H1 (cell line): ENCODE results near the gene UVRAG. TPM values are rescaled to one million over a fixed set of nuclear protein-coding genes. Genes with fewer than 3 reads are reported as not detected.

ENCODE experiments used
- EP300 ChIP-seq, 2 experiments: IDR thresholded peaks; 1 replicate in 1 of 2; 2 replicates in 1 of 2; pipeline ENCODE4 v1.6.1; 2011 to 2012; ENCODE audit warnings: low read depth in 2 of 2, low read length in 2 of 2, mild to moderate bottlenecking in 2 of 2, borderline replicate concordance in 1 of 2, inconsistent platforms in 1 of 2, moderate library complexity in 1 of 2
- SUZ12 ChIP-seq: fragments of 200-600 bp; sonication (generic); IDR thresholded peaks from 2 replicates; pipeline ENCODE4 v1.6.1; 2012; ENCODE audit warnings: mild to moderate bottlenecking, inconsistent platforms, low read length, moderate library complexity, mixed read lengths
- USF2 ChIP-seq: IDR thresholded peaks from 2 replicates; pipeline ENCODE4 v1.6.1; 2011; ENCODE audit warnings: low read length, improper control_type of control experiment
- polyA plus RNA-seq, 7 experiments: library from polyadenylated mRNA; depleted of rRNA in 3 of 7; stranded (reverse) in 5 of 7; unstranded in 2 of 7; fragments of >200 nt in 5 of 7; fragments of 200-250 nt in 2 of 7; gene quantifications; 1 replicate in 5 of 7; 2 replicates in 1 of 7; 4 replicates in 1 of 7; pipeline versions ENCODE4 v1.2.1 to v1.2.3, GENCODE V29; 2011 to 2013; ENCODE audit warnings: missing spikeins in 2 of 7, mixed read lengths in 2 of 7
- total RNA-seq: library from RNA; stranded (reverse); fragmentation: NEBNext Ultra II Directional; extraction: Animal tissue kit (Norgen Biotek cat#: 25700); gene quantifications from 2 replicates; pipeline ENCODE4 v1.2.1, GENCODE V29; 2021

The UVRAG gene
- total and polyA plus RNA-seq, 2 of the 8 experiments (the other 6 are each of a cell fraction or from before 2014, with no cell fraction given), result 5.5 to 14.7 TPM

GRCh38 chr11:76164861-76165751 is 350.1 kb downstream of the UVRAG start (continued):
- no peak for TF ChIP-seq USF2
- no peak for TF ChIP-seq SUZ12
- TF ChIP-seq EP300 (IDR thresholded peaks at IDR 0.05; ENCODE audit: borderline replicate concordance in 1 of 2, low read depth in 2 of 2, low read length in 2 of 2), result no peak
